Cardiac fibroblast (primary cell): ENCODE measurements around the gene POLDIP3.
"Not testable (repeated sequence)": the region's sequence is repeated elsewhere in the genome, so short reads cannot be mapped to it uniquely, and the experiment has no call there.

Experiments
- DNase-seq, 2 donors: peaks; one replicate each; pipeline versions ENCODE4 v3.0.0 to v3.0.0-alpha.2; 2010; ENCODE audit warnings: low read depth in 2 of 2
- H3K4me3 ChIP-seq, 2 donors: replicated peaks in 1 of 2; 1 replicate in 1 of 2; 2 replicates in 1 of 2; pipeline ENCODE4 v1.5.1; 2011; ENCODE audit warnings: low read depth in 2 of 2, low read length in 2 of 2, mild to moderate bottlenecking in 2 of 2, moderate library complexity in 1 of 2
- TF ChIP-seq, protein P1 (sequence below): IDR thresholded peaks from one replicate; pipeline ENCODE4 v1.5.1; 2011; ENCODE audit warnings: low read depth, mild to moderate bottlenecking, low read length, inconsistent platforms

POLDIP3 gene

DNA sequence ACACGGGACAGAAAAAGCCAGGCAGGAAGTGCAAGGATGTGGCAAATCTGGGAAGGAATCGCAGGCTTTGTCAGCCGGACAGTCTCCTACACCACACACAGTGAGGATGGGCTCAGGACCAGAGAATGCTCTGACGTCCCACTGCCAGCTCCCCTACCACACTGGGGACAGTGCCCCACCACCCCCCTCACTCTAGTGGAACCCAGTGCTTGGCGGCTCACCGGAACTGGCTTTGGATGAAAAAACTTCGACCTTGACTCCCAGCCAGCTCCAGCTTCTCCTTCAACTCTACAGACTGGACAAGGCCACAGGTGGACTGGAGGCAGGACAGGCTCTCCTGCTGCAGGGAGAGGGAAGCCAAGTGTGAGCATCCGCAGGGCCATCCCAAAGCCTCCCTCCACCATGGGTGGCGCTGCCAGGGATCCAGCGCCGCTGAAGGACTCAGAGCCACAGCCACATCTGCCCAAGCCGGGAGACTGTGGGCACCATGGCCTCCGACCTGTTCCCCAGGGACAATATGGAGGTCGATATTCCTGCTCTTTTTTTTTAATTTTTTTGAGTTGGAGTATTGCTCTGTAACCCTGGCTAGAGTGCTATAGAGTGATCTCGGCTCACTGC lies 37.0 kb downstream of the POLDIP3 start:
- TF ChIP-seq, protein P1, sequence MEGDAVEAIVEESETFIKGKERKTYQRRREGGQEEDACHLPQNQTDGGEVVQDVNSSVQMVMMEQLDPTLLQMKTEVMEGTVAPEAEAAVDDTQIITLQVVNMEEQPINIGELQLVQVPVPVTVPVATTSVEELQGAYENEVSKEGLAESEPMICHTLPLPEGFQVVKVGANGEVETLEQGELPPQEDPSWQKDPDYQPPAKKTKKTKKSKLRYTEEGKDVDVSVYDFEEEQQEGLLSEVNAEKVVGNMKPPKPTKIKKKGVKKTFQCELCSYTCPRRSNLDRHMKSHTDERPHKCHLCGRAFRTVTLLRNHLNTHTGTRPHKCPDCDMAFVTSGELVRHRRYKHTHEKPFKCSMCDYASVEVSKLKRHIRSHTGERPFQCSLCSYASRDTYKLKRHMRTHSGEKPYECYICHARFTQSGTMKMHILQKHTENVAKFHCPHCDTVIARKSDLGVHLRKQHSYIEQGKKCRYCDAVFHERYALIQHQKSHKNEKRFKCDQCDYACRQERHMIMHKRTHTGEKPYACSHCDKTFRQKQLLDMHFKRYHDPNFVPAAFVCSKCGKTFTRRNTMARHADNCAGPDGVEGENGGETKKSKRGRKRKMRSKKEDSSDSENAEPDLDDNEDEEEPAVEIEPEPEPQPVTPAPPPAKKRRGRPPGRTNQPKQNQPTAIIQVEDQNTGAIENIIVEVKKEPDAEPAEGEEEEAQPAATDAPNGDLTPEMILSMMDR, result no peak
- no peak for DNase-seq
- H3K4me3 ChIP-seq, result no peak overlapping the region

DNA sequence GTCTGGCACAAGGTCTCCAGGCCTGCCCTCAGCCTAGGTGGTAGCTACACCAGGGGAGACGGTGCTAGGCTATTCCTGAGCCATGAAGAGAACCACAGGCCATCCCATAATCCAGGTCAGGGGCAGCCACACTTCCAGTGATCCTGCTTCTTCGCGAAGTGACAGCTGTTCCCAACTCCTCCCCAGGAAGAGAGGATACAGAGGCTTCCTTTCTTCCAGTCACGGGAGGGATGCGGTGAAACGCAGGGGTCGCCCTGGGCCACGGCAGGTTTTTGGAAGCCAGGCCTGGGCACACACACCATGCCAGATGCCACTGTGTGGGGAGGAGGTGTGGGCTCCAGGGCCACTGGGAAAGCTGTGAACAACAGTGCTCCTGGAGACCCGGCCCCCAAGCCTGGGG lies 37.5 kb downstream of the POLDIP3 start:
- not testable (repeated sequence) for DNase-seq, H3K4me3 ChIP-seq

DNA sequence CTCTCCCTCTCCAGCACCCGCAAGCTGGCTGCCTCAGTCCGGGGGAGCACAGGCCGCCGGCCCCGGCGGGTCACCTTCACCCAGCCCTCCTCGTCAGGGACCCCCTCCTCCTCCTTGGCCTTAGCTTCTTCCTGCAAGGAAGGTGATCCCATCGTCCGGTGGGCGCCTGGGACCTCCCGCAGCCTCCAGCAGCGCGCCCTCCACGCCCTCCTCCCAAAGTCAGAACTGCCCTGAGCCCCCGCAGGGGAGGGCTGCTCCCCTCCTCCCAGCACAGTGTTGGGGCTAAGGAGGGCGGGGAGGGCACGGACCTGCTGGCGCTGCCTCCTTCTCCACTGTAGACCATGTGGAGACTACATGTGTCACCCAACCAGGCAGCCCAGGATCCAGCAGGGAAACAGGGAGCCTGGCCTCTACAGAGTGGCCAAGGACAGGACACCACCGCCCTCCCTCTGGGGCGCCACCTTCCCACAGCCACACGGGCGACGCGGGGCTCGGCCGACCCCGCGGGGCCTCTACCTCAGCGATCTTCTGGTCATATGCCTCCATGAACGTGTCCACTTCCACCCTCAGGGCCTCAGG lies 38.6 kb downstream of the POLDIP3 start:
- not testable (repeated sequence) for H3K4me3 ChIP-seq, DNase-seq

DNA sequence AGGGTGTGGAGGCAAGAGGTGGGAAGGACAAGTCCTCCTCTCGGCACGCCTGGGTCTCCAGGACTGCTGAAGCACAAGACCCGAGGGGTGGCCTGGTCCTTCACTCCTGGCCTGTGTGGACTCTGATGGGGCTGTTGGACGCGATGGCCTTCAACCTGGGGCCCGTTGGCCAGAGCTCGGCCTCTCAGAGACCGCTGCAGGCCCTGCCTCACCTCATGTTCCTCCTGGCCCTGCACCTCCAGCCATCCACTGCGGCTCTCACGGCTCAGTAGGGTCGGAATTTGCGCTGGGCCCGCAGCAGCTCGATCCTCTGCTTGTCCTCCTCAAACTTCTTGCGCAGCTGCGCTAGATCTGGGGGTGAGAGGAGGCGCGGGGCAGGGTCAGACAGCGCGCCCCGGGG lies 40.2 kb downstream of the POLDIP3 start:
- H3K4me3 ChIP-seq, DNase-seq: not testable (repeated sequence)

DNA sequence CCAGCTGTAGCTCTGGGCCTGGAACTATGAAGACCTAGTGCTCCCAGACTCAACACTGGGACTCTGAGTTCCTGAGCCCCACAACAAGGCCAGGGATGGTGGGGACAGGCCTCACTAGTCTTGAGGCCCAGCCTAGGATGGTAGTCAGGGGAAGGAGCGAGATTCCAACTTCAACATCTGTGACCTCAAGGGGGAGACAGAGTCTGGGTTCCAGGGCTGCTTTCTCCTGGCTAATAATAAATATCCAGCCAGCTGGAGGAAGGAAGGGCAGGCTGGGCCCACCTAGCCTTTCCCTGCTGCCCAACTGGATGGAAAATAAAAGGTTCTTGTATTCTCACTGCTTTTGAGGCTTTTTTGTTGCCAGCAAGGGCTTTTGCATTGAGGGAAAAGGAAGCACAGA lies 40.6 kb downstream of the POLDIP3 start:
- DNase-seq, H3K4me3 ChIP-seq: not testable (repeated sequence)

DNA sequence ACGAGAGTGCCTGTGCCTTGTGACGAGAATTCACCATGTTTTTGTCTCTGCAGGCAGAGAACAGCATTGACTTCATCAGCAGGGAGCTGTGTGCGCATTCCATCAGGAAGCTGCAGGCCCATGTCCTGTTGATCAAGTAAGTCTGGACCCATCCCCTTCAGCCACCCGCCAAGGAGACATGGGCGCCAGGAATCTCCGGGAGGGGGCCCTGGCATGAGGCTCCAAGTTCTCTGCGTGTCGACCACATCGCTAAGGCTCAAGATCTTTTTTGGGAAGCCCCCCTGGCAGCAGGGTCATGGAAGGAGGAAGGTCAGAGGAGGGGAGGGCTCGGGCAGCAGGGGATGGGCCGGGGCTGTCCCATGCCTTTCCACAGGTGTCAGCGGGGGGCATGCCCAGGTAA lies 43.6 kb downstream of the POLDIP3 start:
- DNase-seq, H3K4me3 ChIP-seq: not testable (repeated sequence)

DNA sequence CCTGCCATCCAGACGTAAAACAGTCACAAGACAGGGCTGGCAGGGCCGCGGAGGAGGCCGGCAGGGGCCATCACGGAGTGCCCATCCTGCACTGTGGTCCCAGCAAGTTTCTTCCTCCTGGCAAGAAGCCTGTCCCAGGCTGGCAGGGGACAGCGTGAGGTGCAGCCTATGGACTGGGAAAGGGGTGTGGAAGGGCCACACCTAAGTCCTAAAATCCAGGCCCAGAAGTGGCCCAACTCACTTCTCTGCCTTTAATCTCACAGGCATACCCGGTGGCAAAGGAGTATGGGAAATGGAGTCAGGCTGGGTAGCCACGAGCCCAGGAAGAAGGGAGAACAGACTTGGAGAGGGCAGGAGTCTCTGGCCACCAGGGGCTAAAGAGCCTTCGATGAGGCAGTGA lies 44.1 kb downstream of the POLDIP3 start:
- DNase-seq, H3K4me3 ChIP-seq: not testable (repeated sequence)

DNA sequence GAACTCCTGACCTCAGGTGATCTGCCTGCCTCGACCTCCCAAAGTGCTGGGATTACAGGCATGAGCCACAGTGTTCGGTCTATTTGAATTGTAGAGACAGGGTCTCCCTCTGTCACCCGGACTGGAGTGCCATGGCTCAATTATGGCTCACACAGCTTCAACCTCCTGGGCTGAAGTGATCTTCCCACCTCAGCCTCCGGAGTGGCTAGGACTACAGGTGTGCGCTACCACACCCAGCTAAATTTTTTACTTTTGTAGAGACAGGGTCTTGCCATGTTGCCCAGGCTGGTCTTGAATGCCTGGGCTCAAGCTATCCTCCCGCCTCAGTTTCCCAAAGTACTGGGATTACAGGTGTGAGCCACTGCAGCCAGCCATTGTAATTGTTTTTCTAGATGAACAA lies 46.7 kb downstream of the POLDIP3 start:
- not testable (repeated sequence) for DNase-seq, H3K4me3 ChIP-seq

DNA sequence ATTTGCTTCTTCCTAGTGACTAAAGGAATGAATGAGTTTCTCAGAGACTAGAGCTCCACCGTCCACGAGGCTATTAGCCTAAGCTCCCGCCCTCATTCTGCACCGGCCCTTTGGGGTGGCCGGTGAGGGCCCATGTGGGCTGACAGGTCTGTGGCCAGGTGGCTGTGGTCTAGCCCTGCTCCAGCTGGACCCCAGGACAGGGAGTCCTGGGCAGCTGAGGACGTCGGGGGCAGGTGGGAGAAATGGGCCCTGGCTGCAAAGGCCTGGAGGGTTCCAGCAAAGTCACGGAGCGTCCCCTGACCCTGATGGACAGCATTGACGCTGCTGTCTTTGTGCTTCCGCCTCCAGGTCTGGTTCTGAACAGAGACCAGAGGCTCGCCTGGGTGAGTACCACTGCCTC lies 48.7 kb downstream of the POLDIP3 start:
- DNase-seq, result no peak
- no peak overlapping the region for H3K4me3 ChIP-seq
- TF ChIP-seq, protein P1, result no peak

DNA sequence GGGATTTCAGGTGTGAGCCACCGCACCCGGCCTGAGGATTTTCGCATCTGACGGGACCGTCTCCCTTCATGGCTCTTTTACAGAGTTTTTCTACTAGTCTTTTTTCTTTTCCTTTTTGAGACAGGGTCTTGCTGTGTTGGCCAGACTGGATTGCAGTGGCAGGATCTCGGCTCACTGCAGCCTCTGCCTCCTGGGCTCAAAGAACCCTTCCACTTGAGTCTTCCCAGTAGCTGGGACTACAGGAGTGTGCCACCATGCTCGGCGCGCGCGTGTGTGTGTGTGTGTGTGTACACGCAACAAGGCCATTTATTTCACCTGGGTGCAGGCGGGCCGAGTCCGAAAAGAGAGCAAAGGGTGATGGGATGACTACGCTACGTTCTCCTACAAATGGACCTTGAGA lies 50.0 kb downstream of the POLDIP3 start:
- H3K4me3 ChIP-seq, result no peak overlapping the region
- DNase-seq, result no peak
- TF ChIP-seq, protein P1, result no peak

DNA sequence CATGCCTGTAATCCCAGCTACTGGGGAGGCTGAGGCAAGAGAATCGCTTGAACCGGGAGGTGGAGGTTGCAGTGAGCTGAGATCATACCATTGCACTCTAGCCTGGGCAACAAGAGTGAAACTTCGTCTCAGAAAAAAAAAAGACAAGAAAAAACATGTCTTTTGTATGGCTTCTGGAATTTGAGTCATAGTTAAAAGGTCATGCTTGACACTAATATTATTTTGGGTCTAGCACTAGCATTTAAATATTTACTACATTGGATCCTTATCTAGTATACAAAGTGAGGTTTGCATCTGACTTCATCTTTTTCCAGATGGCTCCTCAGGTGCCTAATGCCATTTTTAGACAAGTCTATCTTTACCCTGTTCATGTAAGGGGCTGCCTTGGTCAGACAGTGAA lies 50.7 kb downstream of the POLDIP3 start:
- not testable (repeated sequence) for H3K4me3 ChIP-seq

More for the DNA sequence above, 50.7 kb downstream of the POLDIP3 start:
- not testable (repeated sequence) for DNase-seq
